Upper lobe of right lung (tissue), 1 donor: Measurements from ENCODE around the gene LENG1. TPM values are rescaled to one million over a fixed set of nuclear protein-coding genes. Genes with fewer than 3 reads are reported as not detected.
A peak's percentile ranks its signal among the peaks of the same experiment; 100 is the strongest.

Source experiments
- ATAC-seq: fragments of 200-7000 bp; cut with Tn5 transposase; one replicate; pipeline ENCODE4 v1.9.1; 2020; ENCODE audit warnings: mild to moderate bottlenecking, moderate library complexity
- DNase-seq: peaks from one replicate; pipeline ENCODE4 v3.0.0-alpha.2; 2020
- H3K27ac ChIP-seq: fragments of 200-600 bp; one replicate; pipeline ENCODE4 v1.8.0; 2022
- H3K27me3 ChIP-seq: fragments of 200-600 bp; one replicate; pipeline ENCODE4 v1.8.0; 2022; ENCODE audit warnings: mild to moderate bottlenecking
- H3K36me3 ChIP-seq: fragments of 200-600 bp; one replicate; pipeline ENCODE4 v1.8.0; 2022
- H3K4me1 ChIP-seq: fragments of 200-600 bp; one replicate; pipeline ENCODE4 v1.8.0; 2022
- H3K4me3 ChIP-seq: fragments of 200-600 bp; one replicate; pipeline ENCODE4 v1.8.0; 2022; ENCODE audit warnings: mild to moderate bottlenecking
- H3K9me3 ChIP-seq: fragments of 200-600 bp; one replicate; pipeline ENCODE4 v1.8.0; 2022
- CTCF ChIP-seq: fragments of 200-600 bp; IDR thresholded peaks from one replicate; pipeline ENCODE4 v1.8.0; 2022; ENCODE audit warnings: antibody characterized with exemption
- intact Hi-C: fragments of 100-400 bp; cut with DNase I; formaldehyde crosslinking; loops from one replicate; pipeline ENCODE4 v1.11.0; 2022
- total RNA-seq: library from RNA; stranded (reverse); fragmentation: NEBNext Ultra II Directional; extraction: Animal tissue kit (Norgen Biotek cat#: 25700); gene quantifications from one replicate; pipeline ENCODE4 v1.2.1, GENCODE V29; 2021
- donor health status: DM: no; HTN: yes; CAD: no; lungs with severe emphysema.

Gene LENG1
- total RNA-seq, 1 donor from 2014 or later: 9.2 TPM

- Histone ChIP-seq H3K27me3 (no peaks in the 10 kb centered on the region), H3K4me1 (peaks cover 8% of the 10 kb centered on the region), H3K4me3 (no peak overlapping the region), H3K27ac (no peak overlapping the region), H3K9me3 (no peaks in the 10 kb centered on the region), H3K36me3 (peaks cover 29% of the 10 kb centered on the region)
- ATAC-seq (no peak), DNase-seq (no peak)
- no peak for TF ChIP-seq CTCF
- intact Hi-C loops: no loop called here
These were observed 26.1 kb downstream of the LENG1 start for GRCh38 chr19:54133312-54133956.

- Histone ChIP-seq H3K36me3 (peaks cover 68% of the 10 kb centered on the region), H3K27me3 (no peaks in the 10 kb centered on the region), H3K9me3 (no peaks in the 10 kb centered on the region), H3K4me1 (no peaks in the 10 kb centered on the region), H3K27ac (no peak overlapping the region), H3K4me3 (no peak overlapping the region)
- DNase-seq (no peak), ATAC-seq (no peak)
- no peak for TF ChIP-seq CTCF
- intact Hi-C loops: no loop called here
These were observed 29.9 kb downstream of the LENG1 start for GRCh38 chr19:54129617-54129996.

GRCh38 chr19:54128796-54129616 is 30.5 kb downstream of the LENG1 start:
- Histone ChIP-seq H3K9me3 (no peaks in the 10 kb centered on the region), H3K4me1 (no peaks in the 10 kb centered on the region), H3K27ac (no peak overlapping the region), H3K27me3 (no peaks in the 10 kb centered on the region), H3K4me3 (no peak overlapping the region), H3K36me3 (peaks cover 74% of the 10 kb centered on the region)
- ATAC-seq (no peak), DNase-seq (no peak)
- no peak for TF ChIP-seq CTCF
- intact Hi-C loops: no loop called here

GRCh38 chr19:54128441-54128725 is 31.1 kb downstream of the LENG1 start:
- intact Hi-C loops: no loop called here
- no peak for ATAC-seq
- Histone ChIP-seq H3K4me1 (no peaks in the 10 kb centered on the region), H3K27me3 (no peaks in the 10 kb centered on the region), H3K36me3 (peaks cover 80% of the 10 kb centered on the region), H3K4me3 (no peak overlapping the region), H3K27ac (no peak overlapping the region), H3K9me3 (no peaks in the 10 kb centered on the region)
- peak; percentile 53 for DNase-seq
- no peak for TF ChIP-seq CTCF

- no peak for DNase-seq
These were observed 31.7 kb downstream of the LENG1 start for GRCh38 chr19:54127688-54128440.

More at GRCh38 chr19:54127688-54128440, 31.7 kb downstream of the LENG1 start:
- peaks cover 85% of the 10 kb centered on the region for H3K36me3 ChIP-seq
- no peaks in the 10 kb centered on the region for H3K9me3 ChIP-seq
- no peak overlapping the region for H3K4me3 ChIP-seq
- no peaks in the 10 kb centered on the region for H3K27me3 ChIP-seq
- ATAC-seq: no peak
- TF ChIP-seq CTCF: no peak
- intact Hi-C loops: no loop called here
- H3K27ac ChIP-seq: no peak overlapping the region
- no peaks in the 10 kb centered on the region for H3K4me1 ChIP-seq
